PFSK-1 (cell line): ENCODE results near the gene SLC9B1.

Source experiments
- FOXP2 ChIP-seq: optimal IDR thresholded peaks from 2 replicates; pipeline ENCODE3; 2011; ENCODE audit warnings: borderline replicate concordance, control low read depth, inconsistent platforms; ENCODE audit not compliant: insufficient read depth; ENCODE audit errors: extremely low read length, extremely low read depth
- POLR2AphosphoS5 ChIP-seq: IDR thresholded peaks from 2 replicates; pipeline ENCODE4 v1.6.1; 2012; ENCODE audit warnings: low read depth, mild to moderate bottlenecking, control low read depth, low read length, moderate library complexity
- SIN3A ChIP-seq: IDR thresholded peaks from 2 replicates; pipeline ENCODE4 v1.6.1; 2012; ENCODE audit warnings: mild to moderate bottlenecking, low read length, moderate library complexity, borderline replicate concordance; ENCODE audit not compliant: insufficient read depth
- TAF1 ChIP-seq: IDR thresholded peaks from 2 replicates; pipeline ENCODE4 v1.6.1; 2012; ENCODE audit warnings: low read length, control low read depth, borderline replicate concordance; ENCODE audit not compliant: insufficient read depth
- TF ChIP-seq, protein P1 (sequence below), 2 experiments: IDR thresholded peaks; 2 replicates each; pipeline versions ENCODE4 v1.6.1 to v1.8.0; 2011 to 2012; ENCODE audit warnings: low read depth in 2 of 2, low read length in 2 of 2, control low read depth in 1 of 2, inconsistent platforms in 1 of 2, mild to moderate bottlenecking in 1 of 2, moderate library complexity in 1 of 2; ENCODE audit not compliant: insufficient read depth in 1 of 2

SLC9B1 gene

DNA sequence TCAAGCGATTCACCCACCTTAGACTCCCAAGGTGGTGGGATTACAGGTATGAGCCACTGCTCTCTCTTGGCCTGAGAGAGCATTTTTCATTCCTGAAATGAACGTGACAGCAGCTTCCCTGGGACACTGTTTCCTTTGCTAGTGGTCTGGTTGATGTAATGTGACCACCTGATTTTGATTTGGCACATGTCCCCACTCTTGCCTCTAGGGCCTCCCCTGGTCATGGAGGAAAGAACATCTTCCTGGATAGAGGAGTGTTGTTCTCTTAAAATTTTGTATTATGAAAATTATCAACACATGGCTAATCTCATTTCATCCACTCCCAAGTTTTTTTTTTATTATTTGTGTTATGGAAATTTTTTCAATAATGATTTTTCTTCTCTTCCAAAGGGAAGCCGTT lies 33.3 kb upstream of the SLC9B1 start:
- TF ChIP-seq SIN3A: no peak
- TF ChIP-seq, protein P1, sequence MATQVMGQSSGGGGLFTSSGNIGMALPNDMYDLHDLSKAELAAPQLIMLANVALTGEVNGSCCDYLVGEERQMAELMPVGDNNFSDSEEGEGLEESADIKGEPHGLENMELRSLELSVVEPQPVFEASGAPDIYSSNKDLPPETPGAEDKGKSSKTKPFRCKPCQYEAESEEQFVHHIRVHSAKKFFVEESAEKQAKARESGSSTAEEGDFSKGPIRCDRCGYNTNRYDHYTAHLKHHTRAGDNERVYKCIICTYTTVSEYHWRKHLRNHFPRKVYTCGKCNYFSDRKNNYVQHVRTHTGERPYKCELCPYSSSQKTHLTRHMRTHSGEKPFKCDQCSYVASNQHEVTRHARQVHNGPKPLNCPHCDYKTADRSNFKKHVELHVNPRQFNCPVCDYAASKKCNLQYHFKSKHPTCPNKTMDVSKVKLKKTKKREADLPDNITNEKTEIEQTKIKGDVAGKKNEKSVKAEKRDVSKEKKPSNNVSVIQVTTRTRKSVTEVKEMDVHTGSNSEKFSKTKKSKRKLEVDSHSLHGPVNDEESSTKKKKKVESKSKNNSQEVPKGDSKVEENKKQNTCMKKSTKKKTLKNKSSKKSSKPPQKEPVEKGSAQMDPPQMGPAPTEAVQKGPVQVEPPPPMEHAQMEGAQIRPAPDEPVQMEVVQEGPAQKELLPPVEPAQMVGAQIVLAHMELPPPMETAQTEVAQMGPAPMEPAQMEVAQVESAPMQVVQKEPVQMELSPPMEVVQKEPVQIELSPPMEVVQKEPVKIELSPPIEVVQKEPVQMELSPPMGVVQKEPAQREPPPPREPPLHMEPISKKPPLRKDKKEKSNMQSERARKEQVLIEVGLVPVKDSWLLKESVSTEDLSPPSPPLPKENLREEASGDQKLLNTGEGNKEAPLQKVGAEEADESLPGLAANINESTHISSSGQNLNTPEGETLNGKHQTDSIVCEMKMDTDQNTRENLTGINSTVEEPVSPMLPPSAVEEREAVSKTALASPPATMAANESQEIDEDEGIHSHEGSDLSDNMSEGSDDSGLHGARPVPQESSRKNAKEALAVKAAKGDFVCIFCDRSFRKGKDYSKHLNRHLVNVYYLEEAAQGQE (IDR thresholded peaks at IDR 0.05; ENCODE audit: insufficient read depth in 1 of 2, low read depth in 2 of 2, low read length in 2 of 2): no peak
- no peak for TF ChIP-seq POLR2AphosphoS5
- TF ChIP-seq FOXP2: no peak
- no peak for TF ChIP-seq TAF1

DNA sequence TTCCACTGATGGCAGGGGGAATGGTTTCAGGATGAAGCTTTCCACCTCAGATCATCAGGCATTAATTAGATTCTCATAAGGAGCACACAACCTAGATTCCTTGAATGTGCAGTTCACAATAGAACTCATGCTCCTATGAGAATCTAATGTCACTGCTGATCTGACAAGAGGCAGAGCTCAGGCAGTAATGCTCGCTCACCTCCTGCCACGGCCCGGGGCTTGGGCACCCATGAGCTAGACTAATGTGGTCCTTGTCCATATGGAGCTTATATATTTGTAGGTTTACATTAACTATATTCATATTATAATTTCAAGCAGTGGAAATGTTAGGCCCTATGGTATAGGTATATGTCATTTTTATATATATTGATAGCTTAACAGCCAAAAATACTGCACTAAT lies 32.6 kb upstream of the SLC9B1 start:
- TF ChIP-seq SIN3A: no peak
- TF ChIP-seq TAF1: no peak
- TF ChIP-seq POLR2AphosphoS5: no peak
- no peak for TF ChIP-seq FOXP2

DNA sequence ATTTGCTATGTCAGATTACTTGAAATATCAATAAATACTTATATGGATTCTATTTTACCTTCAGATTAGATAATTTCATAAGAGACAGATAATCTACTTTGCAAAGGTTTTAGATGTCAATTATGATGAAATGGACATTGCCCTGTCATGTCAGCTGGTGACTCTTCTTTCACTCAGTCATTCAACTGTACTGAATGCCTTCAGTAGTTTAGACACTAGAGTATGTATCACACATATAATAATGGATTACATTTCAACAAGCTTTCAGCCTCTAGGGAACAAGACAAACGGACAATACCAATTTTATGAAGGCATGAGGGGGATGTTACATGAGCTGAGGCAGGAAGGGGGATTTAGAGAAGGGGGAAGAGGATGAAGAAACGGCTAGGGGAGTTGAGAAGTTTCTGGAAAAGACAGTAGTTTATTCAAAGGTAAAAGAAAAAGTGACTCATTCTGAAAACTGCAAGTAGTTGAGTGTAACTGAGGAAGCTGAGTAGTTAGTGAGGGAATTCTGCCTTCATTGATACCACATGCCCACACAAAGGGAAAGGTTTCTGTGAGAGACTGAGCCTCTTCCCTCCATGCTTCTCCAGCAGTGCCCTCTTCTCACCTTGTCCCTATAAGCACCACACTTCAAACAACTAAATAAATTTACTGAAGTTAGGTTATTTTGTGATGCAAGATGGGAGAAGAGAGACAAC lies 31.4 kb upstream of the SLC9B1 start:
- TF ChIP-seq TAF1 (no peak), FOXP2 (no peak)

DNA sequence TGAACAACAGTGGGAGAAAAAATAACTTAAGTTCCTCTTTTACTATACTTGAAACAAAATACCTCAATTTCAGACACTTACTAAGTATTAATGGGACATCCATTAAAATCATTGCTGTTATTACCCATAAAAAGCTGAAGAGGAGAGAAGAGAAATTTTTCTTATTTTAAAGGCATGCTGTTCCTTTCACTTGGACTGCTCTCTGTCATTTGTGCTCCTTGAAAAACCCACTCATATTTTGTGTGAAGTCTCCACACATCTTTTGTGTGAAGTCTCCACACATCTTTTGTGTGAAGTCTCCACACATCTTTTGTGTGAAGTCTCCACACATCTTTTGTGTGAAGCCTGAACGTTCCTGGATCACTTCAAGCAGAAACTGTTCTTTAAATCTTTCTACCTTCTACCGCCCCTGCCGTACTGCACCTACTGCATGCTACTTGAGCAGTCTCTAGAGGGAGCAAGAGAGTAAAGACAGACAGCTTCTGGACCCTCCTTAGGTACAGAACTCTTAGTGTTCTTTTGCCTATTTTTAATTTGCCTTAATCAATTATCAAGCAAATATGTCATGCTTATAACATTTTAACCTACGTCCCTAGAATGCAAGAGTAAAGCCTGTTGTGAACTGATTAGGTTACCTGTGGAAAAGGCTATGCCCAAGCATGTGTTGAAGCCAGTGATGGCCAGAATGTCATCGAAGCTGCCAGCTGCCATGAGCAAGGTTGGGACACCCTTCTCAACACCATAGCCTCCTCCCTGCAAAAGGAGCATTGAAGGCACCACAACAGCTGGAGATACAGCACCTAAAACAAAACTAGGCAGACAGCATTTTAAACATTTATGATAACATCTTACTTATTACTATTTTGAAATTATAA lies 27.1 kb upstream of the SLC9B1 start:
- TF ChIP-seq, protein P1 (IDR thresholded peaks at IDR 0.05; ENCODE audit: insufficient read depth in 1 of 2, low read depth in 2 of 2, low read length in 2 of 2): no peak
- no peak for TF ChIP-seq POLR2AphosphoS5
- TF ChIP-seq FOXP2: no peak
- no peak for TF ChIP-seq TAF1
- TF ChIP-seq SIN3A: no peak

DNA sequence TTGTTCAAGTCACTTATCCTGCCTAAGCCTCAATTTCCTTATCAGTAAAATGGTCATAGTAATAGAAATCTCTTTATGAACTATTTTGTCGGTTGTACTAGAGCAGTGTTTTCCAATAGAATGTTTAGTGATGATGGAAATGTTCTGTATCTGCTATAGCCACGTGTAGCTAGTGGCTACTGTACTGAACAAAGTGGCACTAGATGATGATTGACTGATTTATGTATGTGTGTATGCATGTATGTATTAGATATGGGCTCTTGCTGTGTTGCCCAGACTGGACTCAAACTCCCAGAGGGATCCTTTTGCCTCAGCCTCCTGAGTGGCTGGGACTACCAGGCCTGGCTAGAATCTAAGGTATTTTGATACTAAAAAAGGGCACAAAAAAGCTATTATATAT lies 24.7 kb upstream of the SLC9B1 start:
- TF ChIP-seq POLR2AphosphoS5: no peak
- TF ChIP-seq SIN3A: no peak
- no peak for TF ChIP-seq FOXP2
- TF ChIP-seq, protein P1 (IDR thresholded peaks at IDR 0.05; ENCODE audit: insufficient read depth in 1 of 2, low read depth in 2 of 2, low read length in 2 of 2): no peak
- TF ChIP-seq TAF1: no peak
